Measurements from ENCODE around the gene DENND11. TPM values are rescaled to one million over a fixed set of nuclear protein-coding genes. Genes with fewer than 3 reads are reported as not detected.

DENND11 gene
- total and polyA plus RNA-seq, 10 of the 15 experiments (the other 5 are each of a cell fraction or from before 2014, with no cell fraction given): 2.7 to 47.0 (median 26.6) TPM

GRCh38 chr7:141685285-141686023 is 16.5 kb downstream of the DENND11 start:
- H3K4me2 ChIP-seq (ENCODE audit: control insufficient read depth, insufficient read depth): no peak overlapping the region
- no peak overlapping the region for H3K27ac ChIP-seq (ENCODE audit: control insufficient read depth, insufficient read depth)
- ChIA-PET SMC1A (ENCODE audit: uncharacterized antibody, unreplicated experiment) (interaction anchor here (0.9 to 1.5 kb wide), 4 partner anchors 8 to 31 kb away, joined by 3 read pairs; no protein-coding TSS in a partner anchor), POLR2A (no interaction called here), CTCF (interaction anchor here (0.6 to 2.0 kb wide), 3 partner anchors 10 to 947 kb away, joined by 3 to 6 read pairs (median 5); no protein-coding TSS in a partner anchor), RAD21 (ENCODE audit: unreplicated experiment) (interaction anchor here (0.7 kb wide), 1 partner anchor 16 kb away, joined by 3 read pairs; the partner anchor contains the start of gene DENND11)
- H3K9me3 ChIP-seq (replicated peaks; ENCODE audit: control insufficient read depth, insufficient read depth, low read length): no peaks in the 10 kb centered on the region
- BruUV-seq (replicated peaks): no TSS peak
- intact Hi-C loops (cut with micrococcal nuclease; ENCODE audit: unreplicated experiment) (no loop called here), in situ Hi-C loops (cut with MboI) (no loop called here)
- no peak overlapping the region for H3K9ac ChIP-seq (ENCODE audit: control insufficient read depth, insufficient read depth, low read length)
- no peaks in the 10 kb centered on the region for H3K27me3 ChIP-seq (replicated peaks in 1 of 2; ENCODE audit: control insufficient read depth in 2 of 2, insufficient read depth in 2 of 2, low read length in 1 of 2)
- H3K79me2 ChIP-seq (ENCODE audit: control insufficient read depth, insufficient read depth, low read length): peaks cover 2% of the 10 kb centered on the region; the same call in 1 of the 2 replicates
- no peaks in the 10 kb centered on the region for H4K20me1 ChIP-seq (ENCODE audit: control insufficient read depth, insufficient read depth)
- no peak overlapping the region for H2AFZ ChIP-seq (ENCODE audit: control insufficient read depth, low read depth, low read length)
- ATAC-seq (no peak), FAIRE-seq (no peak), DNase-seq (ENCODE audit: low read depth, low spot score) (no peak)
- no peak for TF ChIP-seq EGR1 (IDR thresholded peaks at IDR 0.05; ENCODE audit: borderline replicate concordance in 1 of 2, low read depth in 2 of 2, low read length in 2 of 2)
- TF ChIP-seq TBL1XR1 (IDR thresholded peaks at IDR 0.05; ENCODE audit: low read depth, low read length): no peak
- TF ChIP-seq BMI1 (IDR thresholded peaks at IDR 0.05; ENCODE audit: borderline replicate concordance): no peak
- TF ChIP-seq ASH2L (IDR thresholded peaks at IDR 0.05; ENCODE audit: borderline replicate concordance, low read depth): no peak
- no peak for TF ChIP-seq NFIC (IDR thresholded peaks at IDR 0.05; ENCODE audit: low read depth, low read length)
- no peak for TF ChIP-seq ATF2 (IDR thresholded peaks at IDR 0.05; ENCODE audit: low read length)
- no peak for TF ChIP-seq POU2F2 (IDR thresholded peaks at IDR 0.05; ENCODE audit: borderline replicate concordance, low read depth, low read length)
- no peak for TF ChIP-seq IRF4 (IDR thresholded peaks at IDR 0.05; ENCODE audit: low read depth, low read length)
- TF ChIP-seq CHD2 (IDR thresholded peaks at IDR 0.05; ENCODE audit: borderline replicate concordance, low read depth, low read length): no peak
- no peak for TF ChIP-seq NFYB (IDR thresholded peaks at IDR 0.05; ENCODE audit: insufficient read depth, low read depth, low read length)
- no peak overlapping the region for H3K4me3 ChIP-seq
- WGBS (ENCODE audit: insufficient coverage, insufficient replicate concordance, low lambda C conversion rate, missing lambda C conversion rate): 94% methylated on average over 27 of the region's 27 CpGs
- no peaks in the 10 kb centered on the region for H3K4me1 ChIP-seq (ENCODE audit: control insufficient read depth, insufficient read depth, low read length)
- H3K36me3 ChIP-seq (ENCODE audit: control insufficient read depth in 2 of 2, insufficient read depth in 2 of 2, low read length in 1 of 2): peaks cover 8 to 18% of the 10 kb centered on the region in 2 experiments
